LNCAP (cell line): ENCODE measurements around the gene DNAJC27.

Source experiments
- TF ChIP-seq, protein P1 (sequence below): fragments of 450-650 bp; IDR thresholded peaks from 2 replicates; pipeline ENCODE4 v1.5.1; 2017; ENCODE audit warnings: mild to moderate bottlenecking

DNAJC27 gene

DNA sequence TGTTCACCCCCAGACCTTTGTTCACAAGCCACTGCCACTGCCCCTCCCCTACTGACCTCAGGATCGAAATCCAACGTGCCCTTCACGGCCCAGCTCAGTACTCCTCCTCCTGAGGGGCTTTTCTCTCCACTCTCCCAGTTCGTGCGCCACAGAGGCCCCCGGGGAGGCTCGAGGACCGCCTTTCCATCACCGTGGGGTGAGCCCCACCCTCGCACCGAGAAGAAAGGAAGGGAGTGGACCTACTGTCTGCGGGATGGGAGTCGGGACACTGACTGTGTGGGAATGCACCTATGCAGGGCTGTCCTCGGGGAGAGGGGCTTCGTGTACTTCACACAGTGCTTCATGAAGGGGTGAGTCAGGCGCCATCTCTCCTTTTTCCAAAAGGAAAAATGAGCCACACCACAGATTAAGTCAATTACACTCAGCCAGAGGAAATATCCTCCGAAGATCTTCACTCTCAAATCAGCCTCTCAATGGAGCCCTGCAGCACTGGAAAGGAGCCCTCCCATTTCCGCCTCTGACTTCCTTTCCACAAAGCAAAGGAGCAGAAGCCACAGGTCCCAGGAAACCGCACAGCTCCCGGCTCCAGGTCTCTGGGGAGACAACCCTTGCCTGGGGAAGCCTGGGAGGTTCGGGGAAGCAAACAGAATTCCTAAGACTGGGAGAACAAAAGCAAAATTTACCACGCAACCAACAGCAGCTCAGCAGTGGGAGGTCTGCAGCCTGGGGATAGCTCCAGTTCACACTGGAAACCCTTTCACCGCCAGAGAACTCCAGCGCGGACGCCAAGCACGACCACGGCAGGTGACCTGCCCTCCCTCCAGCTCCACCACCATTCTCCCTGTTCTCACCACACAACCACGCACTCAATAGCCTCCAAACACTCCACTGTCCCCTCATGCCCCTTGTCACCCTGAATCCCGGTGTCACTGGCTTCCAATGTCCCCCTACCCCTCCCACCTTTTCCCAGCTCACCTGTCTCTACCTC is 73.3 kb downstream of the DNAJC27 start:
- TF ChIP-seq, protein P1, sequence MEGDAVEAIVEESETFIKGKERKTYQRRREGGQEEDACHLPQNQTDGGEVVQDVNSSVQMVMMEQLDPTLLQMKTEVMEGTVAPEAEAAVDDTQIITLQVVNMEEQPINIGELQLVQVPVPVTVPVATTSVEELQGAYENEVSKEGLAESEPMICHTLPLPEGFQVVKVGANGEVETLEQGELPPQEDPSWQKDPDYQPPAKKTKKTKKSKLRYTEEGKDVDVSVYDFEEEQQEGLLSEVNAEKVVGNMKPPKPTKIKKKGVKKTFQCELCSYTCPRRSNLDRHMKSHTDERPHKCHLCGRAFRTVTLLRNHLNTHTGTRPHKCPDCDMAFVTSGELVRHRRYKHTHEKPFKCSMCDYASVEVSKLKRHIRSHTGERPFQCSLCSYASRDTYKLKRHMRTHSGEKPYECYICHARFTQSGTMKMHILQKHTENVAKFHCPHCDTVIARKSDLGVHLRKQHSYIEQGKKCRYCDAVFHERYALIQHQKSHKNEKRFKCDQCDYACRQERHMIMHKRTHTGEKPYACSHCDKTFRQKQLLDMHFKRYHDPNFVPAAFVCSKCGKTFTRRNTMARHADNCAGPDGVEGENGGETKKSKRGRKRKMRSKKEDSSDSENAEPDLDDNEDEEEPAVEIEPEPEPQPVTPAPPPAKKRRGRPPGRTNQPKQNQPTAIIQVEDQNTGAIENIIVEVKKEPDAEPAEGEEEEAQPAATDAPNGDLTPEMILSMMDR = no peak

DNA sequence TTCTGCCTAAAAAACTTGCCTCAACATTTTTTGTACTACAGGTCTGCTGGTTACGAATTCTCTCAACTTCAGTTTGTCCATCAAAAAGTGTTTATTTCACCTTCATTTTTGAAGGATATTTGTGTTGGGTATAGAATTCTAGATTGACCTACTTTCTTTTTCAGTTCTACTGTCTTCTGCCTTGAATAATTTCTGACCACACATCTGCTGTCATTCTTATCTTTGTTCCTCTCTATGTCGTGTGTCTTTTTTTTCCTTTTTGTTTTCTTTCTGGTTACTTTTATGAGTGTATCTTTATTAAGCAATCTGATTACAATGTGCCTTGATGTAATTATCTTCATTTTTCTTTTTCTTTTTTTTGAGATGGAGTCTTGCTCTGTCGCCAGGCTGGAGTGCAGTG is 77.0 kb downstream of the DNAJC27 start:
- TF ChIP-seq, protein P1 = no peak

DNA sequence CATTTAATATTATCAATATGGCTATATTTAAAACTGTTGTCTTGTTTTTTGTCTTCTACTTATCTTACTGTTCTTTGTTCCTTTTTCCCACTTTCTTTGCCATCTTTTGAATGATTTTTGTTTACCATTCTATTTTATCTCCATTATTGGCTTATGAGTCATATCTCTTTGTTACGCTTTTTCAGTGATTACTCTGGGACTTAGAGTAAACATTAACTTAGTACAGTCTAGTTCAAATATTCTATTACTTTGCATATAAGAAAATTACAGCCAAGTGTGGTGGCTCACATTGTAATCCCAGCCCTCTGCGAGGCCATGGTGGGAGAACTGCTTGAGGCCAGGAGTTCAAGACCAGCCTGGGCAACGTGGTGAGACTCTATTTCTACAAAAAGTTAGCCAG is 77.8 kb downstream of the DNAJC27 start:
- TF ChIP-seq, protein P1 = no peak
